Endometrial microvascular endothelial cells (primary cell): ENCODE measurements around the gene SRSF9. TPM values are rescaled to one million over a fixed set of nuclear protein-coding genes. Genes with fewer than 3 reads are reported as not detected.
"Not testable (repeated sequence)": the region's sequence is repeated elsewhere in the genome, so short reads cannot be mapped to it uniquely, and the experiment has no call there.

Experiments
- in situ Hi-C: cut with HindIII; loops from 2 replicates; pipeline ENCODE4 v1.10.0; 2017; ENCODE audit warnings: low sequenced_read_pairs, low pct_unique_long_range_greater_than_20kb; ENCODE audit errors: inconsistent ontology term
- total RNA-seq: library from RNA; depleted of rRNA; stranded (reverse); fragments of >200 nt; gene quantifications from one replicate; pipeline ENCODE4 v1.2.3, GENCODE V29; 2015; ENCODE audit errors: inconsistent ontology term

The SRSF9 gene, protein sequence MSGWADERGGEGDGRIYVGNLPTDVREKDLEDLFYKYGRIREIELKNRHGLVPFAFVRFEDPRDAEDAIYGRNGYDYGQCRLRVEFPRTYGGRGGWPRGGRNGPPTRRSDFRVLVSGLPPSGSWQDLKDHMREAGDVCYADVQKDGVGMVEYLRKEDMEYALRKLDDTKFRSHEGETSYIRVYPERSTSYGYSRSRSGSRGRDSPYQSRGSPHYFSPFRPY
- total RNA-seq = 90.3 TPM

DNA sequence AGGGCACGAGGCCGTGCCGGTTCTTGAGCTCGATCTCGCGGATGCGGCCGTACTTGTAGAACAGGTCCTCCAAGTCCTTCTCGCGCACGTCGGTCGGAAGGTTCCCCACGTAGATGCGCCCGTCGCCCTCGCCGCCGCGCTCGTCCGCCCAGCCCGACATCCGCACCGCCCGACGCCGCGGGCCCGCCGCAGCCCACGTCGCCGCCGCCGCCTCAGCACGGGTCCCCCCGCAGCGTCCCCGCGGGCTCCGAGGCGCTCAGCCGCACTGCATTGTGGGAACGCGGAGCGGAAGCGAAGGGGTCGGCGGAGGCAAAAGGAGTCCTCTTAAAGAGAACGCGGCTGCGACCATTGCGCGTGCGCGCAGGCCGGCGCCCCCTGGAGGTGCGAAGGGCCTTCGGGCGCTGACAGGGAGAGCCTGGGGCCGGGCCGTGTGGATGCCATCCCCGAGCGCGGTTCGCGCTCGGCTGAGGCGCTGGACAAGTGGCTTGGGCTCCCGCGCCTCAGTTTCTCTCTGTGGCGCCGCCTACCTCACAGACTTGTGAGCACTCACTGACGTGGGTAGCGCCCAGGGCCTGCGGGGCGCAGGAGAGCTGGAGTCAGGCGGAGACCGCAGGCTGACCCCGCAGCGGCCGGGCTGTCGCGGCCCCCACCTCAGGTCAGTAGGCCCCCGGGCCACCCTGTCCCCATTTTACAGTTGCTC, at the start of gene SRSF9:
Gene SRSF9, minus strand, starts transcription at position 299 of the 700 bp plus-strand sequence. Its CDS starts 139 bp downstream, at position 160.
- in situ Hi-C loops = no loop called here

DNA sequence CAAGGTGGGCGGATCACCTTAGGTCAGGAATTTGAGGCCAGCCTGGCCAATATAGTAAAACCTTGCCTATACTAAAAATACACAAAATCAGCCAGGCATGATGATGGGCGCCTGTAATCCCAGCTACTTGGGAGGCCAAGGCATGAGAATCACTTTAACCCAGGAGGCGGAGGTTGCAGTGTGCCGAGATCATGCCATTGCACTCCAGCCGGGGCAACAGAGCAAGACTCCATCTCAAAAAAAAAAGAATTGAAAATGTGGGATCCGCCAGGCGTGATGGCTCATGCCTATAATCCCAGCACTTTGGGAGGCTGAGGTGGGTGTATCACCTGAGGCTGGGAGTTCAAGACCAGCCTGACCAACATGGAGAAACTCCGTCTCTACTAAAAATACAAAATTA, 49.8 kb upstream of the SRSF9 start:
- in situ Hi-C loops = not testable (repeated sequence)

DNA sequence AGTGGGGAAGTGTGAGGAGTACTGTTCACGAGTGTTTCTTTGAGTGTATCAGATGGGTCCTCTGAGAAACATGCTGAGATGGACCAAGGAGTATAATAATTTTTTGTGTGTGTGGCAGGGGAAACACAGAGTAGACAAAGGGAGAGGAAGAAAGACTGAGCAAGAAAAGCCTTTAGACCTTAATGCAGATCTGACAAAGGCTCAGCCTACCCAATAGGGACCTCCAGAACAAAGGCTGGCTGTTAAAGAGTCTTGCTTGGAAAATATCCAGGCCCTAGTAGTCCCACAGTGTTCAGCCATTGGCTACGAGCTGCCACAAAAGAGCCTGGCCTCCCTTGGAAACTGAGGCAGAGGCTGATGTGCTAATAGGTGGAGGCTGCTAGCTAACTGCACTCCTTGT, 45.9 kb upstream of the SRSF9 start:
- in situ Hi-C loops = no loop called here

DNA sequence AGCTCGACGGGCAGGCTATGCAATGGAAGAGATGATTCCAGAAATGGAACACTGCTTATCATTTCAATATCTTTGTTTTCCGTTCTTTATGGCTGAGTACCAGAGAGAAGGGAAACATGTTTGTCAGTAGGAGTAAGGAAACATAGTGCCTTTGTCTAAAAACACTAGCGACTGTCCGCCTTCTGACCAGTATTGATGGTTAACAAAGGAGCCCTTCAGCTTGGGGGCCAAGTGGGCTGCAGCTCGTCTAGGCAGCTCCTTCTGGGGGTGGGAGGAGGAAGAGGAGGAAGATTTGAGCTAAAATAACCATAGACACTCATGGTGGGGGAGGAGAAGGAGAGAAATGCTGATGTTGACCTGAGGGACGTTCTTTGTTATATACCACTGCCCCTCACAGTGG, 44.5 kb upstream of the SRSF9 start:
- in situ Hi-C loops = no loop called here

DNA sequence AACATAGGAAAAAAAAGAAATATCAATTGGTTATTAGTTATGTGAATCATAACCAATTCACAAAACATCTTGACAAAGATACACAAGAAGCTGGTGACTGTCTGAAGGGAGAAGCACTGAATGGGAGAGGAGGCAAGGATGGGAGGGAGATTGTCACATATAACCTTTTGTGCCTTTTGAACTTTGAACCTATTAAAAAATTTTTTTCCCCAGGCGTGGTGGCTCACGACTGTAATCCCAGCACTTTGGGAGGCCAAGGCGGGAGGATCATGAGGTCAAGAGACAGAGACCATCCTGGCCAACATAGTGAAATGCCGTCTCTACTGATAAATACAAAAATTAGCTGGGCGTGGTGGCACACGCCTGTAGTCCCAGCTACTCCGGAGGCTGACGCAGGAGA, 39.0 kb upstream of the SRSF9 start:
- in situ Hi-C loops = no loop called here

DNA sequence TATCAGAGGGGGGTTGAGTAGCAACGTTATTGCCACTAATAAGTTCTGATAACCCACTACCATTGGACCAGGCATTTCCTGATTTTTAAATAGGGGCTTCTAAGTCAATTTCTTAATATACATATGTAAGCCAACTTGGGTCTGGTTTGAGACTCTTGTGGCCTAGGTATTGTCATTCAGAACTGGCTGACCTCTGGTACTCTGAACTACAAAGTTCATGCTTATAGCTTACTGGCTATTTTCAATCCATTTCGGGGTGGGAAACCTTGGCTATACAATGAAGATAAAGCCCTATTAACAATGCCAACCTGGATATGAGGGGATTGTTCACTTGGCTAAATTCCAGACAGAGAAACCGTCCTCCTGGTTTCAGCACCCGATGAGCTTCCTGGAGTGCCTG, 35.0 kb upstream of the SRSF9 start:
- in situ Hi-C loops = no loop called here

DNA sequence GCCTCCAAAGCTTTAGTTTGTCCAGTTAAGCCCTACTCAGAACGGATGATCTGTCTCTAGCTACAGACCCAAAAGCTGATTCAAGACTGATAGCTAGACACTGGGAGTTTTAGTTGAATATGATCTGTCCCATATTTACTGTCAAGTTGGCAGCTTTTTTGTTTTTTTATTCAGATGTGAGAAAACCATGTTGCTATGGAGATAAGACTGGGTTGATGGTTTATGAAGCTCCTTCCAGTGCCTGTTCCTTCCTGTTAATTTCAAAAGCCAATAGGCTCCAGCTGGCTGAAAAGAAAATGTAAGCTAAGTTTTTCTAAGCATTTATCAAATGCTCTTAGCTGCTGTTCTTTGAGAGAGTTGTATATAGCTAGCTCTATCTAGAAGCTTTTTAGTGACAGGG, 31.0 kb upstream of the SRSF9 start:
- in situ Hi-C loops = no loop called here

DNA sequence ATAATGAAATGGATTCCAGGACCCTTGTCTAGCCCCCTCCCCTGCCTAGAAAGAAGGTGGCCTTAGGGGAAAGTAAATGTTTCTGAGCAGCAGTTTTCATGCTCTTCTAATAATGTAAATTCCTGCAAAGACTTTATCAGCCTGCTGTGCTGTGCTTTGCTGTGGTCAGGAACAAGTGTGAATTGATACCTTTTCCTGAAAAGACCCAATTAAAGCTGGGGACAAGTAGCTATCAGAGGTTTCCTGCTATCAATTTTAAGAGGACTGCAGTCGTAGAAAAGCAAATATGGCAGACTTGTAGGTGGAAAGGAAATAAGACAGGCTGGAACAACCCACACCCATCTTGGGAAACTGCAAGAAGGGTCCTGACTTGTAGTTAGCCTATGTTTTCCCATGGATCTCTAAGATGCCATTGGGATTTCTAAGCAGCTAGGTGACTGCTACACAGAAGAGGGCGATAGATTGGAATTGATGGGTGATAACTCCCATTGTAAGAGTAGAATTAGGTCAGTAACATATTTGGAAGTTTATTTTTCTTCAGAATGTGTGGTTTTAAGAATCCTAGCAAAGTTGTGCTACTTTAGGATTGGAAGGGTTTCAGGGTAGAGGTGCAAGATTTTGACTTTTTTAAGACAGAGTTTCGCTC, 29.4 kb upstream of the SRSF9 start:
- in situ Hi-C loops = no loop called here

DNA sequence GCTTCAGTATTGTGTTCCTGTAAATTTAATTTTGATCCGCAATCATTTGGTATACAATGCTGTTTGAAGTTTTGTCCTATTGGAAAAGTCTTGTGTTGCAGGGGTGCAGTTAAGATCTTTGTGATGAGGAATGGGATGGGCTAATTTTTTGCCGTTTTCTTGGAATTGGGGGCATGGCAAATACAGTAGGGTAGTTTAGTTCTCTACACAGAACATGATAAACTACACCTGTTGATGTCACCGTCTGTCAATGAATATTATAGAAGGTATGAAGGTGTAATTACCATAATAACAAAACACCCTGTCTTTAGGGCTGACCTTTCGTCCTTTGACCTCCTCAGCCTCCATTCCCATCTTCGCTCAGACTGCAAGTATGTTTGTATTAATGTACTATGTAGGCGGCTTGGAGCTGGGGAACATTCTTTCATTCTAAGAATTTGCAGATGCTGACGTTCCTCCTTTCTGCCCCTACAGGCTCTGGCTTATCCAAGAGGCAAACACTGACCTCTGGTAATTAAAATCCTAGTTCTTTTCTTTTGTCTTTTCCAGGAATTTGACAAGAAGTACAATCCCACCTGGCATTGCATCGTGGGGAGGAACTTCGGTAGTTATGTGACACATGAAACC, 28.1 kb upstream of the SRSF9 start:
- in situ Hi-C loops = no loop called here

DNA sequence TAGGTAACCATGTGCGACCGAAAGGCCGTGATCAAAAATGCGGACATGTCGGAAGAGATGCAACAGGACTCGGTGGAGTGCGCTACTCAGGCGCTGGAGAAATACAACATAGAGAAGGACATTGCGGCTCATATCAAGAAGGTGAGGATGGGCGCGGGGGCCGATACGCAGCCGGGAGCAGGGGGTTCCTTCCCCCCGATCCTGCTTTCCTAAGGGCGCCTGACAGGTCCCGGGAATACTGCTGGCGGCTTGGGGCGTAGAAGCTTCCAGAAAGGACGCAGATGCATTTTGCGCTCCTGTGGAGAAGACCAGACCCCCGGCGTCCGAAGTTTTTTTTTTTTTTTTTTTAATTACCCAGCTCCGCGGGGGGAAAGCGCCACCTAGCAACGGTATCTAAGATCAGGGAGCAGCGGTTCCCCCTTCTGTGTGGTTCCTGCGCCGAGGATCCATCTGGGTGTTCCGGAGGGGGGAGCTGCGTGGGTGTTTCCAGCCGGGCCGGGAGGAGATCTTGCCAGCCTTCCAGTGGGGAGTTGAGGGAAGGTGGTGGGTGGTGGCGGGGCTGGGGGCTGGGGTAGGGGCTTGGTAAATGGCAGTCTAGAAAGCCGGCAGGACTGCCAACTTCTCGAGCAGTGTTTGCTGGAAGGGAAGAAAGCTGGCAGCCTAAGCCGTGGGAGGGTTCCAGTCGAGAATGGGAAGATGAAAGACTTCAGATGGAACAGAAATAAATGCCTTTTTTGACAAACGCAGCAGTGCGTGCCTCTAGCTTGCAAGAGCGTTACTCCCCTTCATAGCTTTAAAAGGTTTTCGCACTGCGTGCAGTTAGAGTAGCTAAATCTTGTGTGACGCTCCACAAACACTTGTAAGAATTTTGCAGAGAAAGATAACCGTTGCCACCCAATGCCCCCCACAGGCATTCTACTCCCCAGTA, 27.1 kb upstream of the SRSF9 start:
- in situ Hi-C loops = no loop called here

DNA sequence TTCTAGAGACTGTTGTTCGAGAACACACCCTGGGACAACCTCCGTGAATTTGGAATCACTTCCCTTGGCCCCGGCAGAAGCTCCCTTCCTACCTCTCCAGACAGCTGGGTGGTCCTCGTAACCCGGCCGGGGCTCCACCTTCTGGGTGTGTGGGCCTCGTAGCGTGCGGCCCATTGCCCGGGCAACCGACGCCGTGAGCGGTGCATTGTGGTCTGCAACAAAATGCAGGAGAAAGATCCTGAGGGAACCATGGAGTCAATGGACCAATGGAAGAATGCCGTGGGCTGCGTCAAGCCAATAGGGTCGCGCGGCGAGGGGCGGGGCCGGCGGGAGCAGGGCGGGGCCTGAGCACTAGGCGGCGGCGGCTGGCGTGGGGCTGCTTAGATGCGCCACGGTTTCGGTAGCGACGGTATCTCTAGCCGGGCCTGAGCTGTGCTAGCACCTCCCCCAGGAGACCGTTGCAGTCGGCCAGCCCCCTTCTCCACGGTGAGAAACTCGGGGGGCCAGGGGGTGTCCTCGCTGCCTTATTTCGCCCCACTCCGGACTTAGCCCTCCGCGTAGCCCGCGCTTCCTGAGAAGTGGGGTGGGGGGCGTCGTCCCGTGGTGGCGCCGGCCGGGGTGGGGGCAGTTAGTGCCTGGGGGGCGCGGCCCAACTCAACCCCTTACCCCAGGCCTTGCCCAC, 26.3 kb upstream of the SRSF9 start, which contains the start of gene DYNLL1:
Gene DYNLL1, plus strand, starts transcription at position 383 of the 682 bp plus-strand sequence. CDS start 309 bp downstream, outside the sequence.
- in situ Hi-C loops = no loop called here

DNA sequence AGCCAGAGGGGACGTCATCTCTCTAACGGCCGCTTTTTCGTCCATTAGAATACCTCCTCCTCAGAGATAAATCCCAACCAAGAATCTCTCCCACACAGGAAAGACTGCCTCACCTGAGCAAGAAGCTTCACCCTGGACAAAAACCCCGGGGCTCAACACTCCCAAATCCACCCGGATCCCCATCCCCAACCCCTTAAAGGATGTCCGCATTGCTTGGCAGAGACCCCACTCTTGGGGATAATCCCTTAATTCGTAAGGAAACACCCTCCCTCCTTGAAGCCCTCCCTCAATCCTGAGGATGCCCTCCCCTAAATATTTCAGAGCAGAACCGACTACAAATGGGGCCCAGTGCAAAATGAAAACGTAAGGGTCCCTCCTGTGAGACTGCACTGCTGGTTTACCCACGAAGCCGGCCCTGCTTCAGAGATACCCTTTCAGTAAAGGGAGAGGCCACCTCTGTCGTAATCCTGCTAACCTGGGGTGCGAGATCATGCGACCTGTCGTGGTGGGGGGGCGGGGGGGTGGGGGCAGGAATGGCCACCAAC, 25.7 kb upstream of the SRSF9 start:
- in situ Hi-C loops = no loop called here

DNA sequence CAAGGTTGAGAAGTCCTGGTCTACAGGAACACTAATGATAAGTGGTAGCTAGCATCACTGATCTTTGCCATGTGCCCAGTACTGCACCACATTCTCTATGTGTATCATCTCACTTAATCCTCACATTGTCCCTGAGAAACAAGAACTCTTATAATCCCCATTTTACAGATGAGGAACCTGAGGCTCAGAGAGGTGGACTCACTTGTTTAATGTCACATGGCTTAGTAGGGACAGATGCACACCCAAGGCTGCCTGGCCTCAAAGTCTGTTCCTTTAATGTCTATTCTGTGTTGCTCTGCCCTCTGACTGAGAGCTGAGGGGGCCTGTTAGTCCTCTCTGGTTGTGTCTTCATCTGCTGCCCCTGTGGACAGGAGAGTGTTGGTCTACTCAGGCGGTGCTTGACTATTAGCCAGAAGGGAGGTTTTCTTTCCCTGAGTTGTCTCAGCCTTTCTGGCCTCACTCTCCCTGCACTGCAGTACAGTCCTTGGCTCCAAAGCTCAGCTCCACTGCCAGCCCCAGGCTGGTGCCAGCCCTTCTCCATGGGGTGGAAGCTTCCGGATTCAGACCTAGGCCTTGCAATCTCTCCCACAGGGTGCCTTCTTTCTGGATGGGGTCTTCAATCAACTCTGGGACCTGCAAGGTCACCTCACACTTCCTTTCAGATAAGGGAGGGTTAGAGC, 21.4 kb upstream of the SRSF9 start:
- in situ Hi-C loops = no loop called here

DNA sequence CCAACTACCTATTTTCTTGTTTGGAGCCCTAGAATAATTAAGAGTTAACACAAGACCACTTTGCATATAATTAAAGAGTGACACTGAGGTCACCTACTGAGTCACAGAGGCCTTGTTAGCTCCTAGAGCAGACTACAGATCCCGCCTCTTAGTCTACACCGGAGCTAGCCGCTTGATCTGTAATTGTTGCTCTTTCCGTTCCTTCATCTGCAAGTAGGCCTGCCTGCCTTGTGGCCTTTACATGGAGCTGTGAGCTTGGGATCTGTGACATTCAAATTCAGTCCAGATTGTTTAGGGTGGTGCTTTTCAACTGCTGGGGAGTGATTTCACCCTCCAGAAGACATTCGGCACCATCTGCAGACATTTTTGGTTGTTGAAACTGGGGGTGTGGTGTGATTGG, 20.8 kb upstream of the SRSF9 start:
- in situ Hi-C loops = no loop called here

DNA sequence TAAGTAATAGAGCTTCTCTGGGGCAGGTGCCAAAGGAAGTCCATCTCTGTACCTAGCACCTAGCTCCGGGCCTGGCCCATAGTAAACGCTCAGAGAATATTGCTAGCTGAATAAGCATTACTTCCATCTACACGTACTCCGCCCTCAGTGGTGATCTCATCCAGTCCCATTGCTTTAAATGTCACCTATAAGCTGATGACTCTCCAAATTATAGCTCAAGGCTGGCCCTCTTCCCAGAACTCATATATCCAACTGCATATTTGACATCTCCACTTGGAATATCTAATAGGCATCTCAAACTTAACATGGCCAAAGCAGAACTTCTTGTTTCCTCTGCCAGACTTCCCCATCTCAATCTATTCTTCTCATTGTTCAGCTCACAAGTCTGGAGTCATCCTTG, 19.5 kb upstream of the SRSF9 start:
- in situ Hi-C loops = no loop called here

DNA sequence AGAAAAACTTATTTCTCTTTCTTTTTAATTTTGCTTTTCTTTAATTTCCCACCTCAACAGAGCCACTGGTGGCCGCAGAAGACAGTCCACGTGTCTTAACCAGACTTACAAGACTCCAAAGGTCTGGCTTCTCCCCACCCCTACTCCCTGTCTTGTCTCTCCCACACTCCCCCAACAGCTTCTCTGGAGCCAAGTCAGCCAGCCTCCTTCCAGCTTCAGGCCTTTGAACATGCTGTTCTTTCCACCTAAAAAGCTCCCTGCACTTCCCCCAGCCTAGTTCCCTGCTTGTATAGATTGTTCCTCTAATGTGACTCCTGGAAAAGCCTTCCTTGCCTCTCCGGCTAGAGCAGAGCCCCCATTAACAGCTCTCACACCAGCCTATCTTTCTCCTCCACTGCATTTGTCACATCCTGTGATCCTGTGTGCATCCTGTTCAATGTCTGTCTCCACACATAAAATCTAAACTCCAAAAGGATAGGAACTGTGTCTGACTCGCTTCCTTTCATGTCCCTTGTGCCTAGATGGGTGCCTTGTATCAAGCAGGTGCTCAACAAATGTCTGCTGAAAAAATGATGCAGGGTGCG, 18.6 kb upstream of the SRSF9 start:
- in situ Hi-C loops = no loop called here

DNA sequence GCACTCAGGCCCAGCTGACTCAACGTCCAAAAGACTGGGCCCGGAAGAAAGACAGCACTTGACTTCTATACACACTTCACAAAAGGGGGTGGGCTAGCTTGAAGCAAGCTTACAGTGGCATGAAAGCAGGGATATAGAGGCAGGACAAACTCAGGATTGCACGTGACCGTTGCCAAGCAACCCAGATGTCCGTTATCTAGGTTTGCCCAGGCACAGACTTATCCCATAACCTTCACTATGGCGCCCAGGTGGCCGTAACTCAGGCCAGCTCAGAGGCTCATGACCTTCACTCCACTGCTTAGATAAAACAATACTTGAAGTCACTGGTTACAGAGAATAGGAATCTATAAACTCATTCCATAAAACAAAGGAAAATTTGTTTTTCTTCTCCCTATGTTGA, 18.0 kb upstream of the SRSF9 start:
- in situ Hi-C loops = not testable (repeated sequence)
